GM12892 (cell line): Measurements from ENCODE around the gene SYNGAP1.

ENCODE experiments used
- DNase-seq: peaks from one replicate; pipeline ENCODE4 v3.0.0; 2011; ENCODE audit not compliant: insufficient read length
- FAIRE-seq: peaks from 2 replicates; lab custom pipeline; 2011; peaks lifted over from hg19 to GRCh38; lab: Jason Lieb, UNC
- POLR2A ChIP-seq: IDR thresholded peaks from 2 replicates; pipeline ENCODE4 v1.6.1; 2011; ENCODE audit warnings: low read depth, low read length, control low read depth
- POLR2AphosphoS5 ChIP-seq: IDR thresholded peaks from 2 replicates; pipeline ENCODE4 v1.6.1; 2011; ENCODE audit warnings: low read depth, low read length, control low read depth
- TAF1 ChIP-seq: IDR thresholded peaks from 2 replicates; pipeline ENCODE4 v1.6.1; 2011; ENCODE audit warnings: low read depth, mild to moderate bottlenecking, control low read depth, low read length, borderline replicate concordance

Gene SYNGAP1

GRCh38 chr6:33438978-33439594 lies 19.2 kb downstream of the SYNGAP1 start:
- no peak for TF ChIP-seq POLR2AphosphoS5
- no peak for TF ChIP-seq POLR2A
- no peak for TF ChIP-seq TAF1
- DNase-seq, result no peak
- FAIRE-seq, result no peak

- TF ChIP-seq POLR2A (no peak), POLR2AphosphoS5 (no peak), TAF1 (no peak)
- DNase-seq, result no peak
- FAIRE-seq, result no peak
These were observed 20.2 kb downstream of the SYNGAP1 start for GRCh38 chr6:33439956-33440648.

GRCh38 chr6:33440649-33441309 lies 20.9 kb downstream of the SYNGAP1 start:
- no peak for DNase-seq
- TF ChIP-seq TAF1, result no peak
- no peak for TF ChIP-seq POLR2A
- TF ChIP-seq POLR2AphosphoS5, result no peak
- FAIRE-seq, result no peak

- no peak for FAIRE-seq
- DNase-seq, result no peak
- TF ChIP-seq POLR2A (no peak), POLR2AphosphoS5 (no peak), TAF1 (no peak)
These were observed 21.6 kb downstream of the SYNGAP1 start for GRCh38 chr6:33441457-33441856.

- DNase-seq, result no peak
- FAIRE-seq, result no peak
- TF ChIP-seq POLR2A, result no peak
These were observed 22.4 kb downstream of the SYNGAP1 start for GRCh38 chr6:33442283-33442682.

- FAIRE-seq, result no peak
- TF ChIP-seq POLR2AphosphoS5, result no peak
- no peak for TF ChIP-seq POLR2A
- no peak for TF ChIP-seq TAF1
These were observed 23.2 kb downstream of the SYNGAP1 start for GRCh38 chr6:33443025-33443424.

GRCh38 chr6:33443619-33444504 lies 24.0 kb downstream of the SYNGAP1 start:
- no peak for FAIRE-seq
- TF ChIP-seq POLR2A, result no peak
- no peak for TF ChIP-seq TAF1
- no peak for TF ChIP-seq POLR2AphosphoS5
- DNase-seq, result no peak

More at GRCh38 chr6:33443025-33443424, 23.2 kb downstream of the SYNGAP1 start:
- DNase-seq, result no peak

GRCh38 chr6:33445119-33445603 lies 25.3 kb downstream of the SYNGAP1 start:
- TF ChIP-seq TAF1 (no peak), POLR2AphosphoS5 (no peak), POLR2A (no peak)
- DNase-seq, result no peak
- FAIRE-seq, result no peak

GRCh38 chr6:33446356-33446755 lies 26.5 kb downstream of the SYNGAP1 start:
- DNase-seq, result no peak
- TF ChIP-seq POLR2A, result no peak
- no peak for TF ChIP-seq TAF1
- TF ChIP-seq POLR2AphosphoS5, result no peak
- FAIRE-seq, result no peak

GRCh38 chr6:33450434-33450833 lies 30.6 kb downstream of the SYNGAP1 start:
- FAIRE-seq (no peak), DNase-seq (no peak)
- TF ChIP-seq POLR2AphosphoS5, result no peak
- no peak for TF ChIP-seq POLR2A

GRCh38 chr6:33451606-33452005 lies 31.7 kb downstream of the SYNGAP1 start:
- FAIRE-seq (no peak), DNase-seq (no peak)
- TF ChIP-seq POLR2A (no peak), TAF1 (no peak), POLR2AphosphoS5 (no peak)

- TF ChIP-seq POLR2AphosphoS5 (no peak), POLR2A (no peak), TAF1 (no peak)
- FAIRE-seq (no peak), DNase-seq (no peak)
These were observed 32.6 kb downstream of the SYNGAP1 start for GRCh38 chr6:33452496-33452895.
